IPS-15b (cell line): ENCODE results near the gene RIPOR1.
"Not testable (repeated sequence)": the region's sequence is repeated elsewhere in the genome, so short reads cannot be mapped to it uniquely, and the experiment has no call there.

Experiments used
- H3K27me3 ChIP-seq: one replicate; pipeline ENCODE4 v1.6.1; 2013; ENCODE audit warnings: low read length; ENCODE audit not compliant: control insufficient read depth, insufficient read depth
- H3K36me3 ChIP-seq: one replicate; pipeline ENCODE4 v1.6.1; 2013; ENCODE audit warnings: low read length; ENCODE audit not compliant: control insufficient read depth, insufficient read depth
- H3K4me1 ChIP-seq: one replicate; pipeline ENCODE4 v1.6.1; 2013; ENCODE audit warnings: mild to moderate bottlenecking, low read length; ENCODE audit not compliant: control insufficient read depth, insufficient read depth
- H3K4me3 ChIP-seq: one replicate; pipeline ENCODE4 v1.5.1; 2013; ENCODE audit warnings: low read depth, low read length
- H3K9ac ChIP-seq: one replicate; pipeline ENCODE4 v1.6.1; 2013; ENCODE audit warnings: low read depth, mild to moderate bottlenecking, low read length
- H3K9me3 ChIP-seq: one replicate; pipeline ENCODE4 v1.6.1; 2013; ENCODE audit warnings: mild to moderate bottlenecking, low read length; ENCODE audit not compliant: control insufficient read depth, insufficient read depth

RIPOR1 gene

DNA sequence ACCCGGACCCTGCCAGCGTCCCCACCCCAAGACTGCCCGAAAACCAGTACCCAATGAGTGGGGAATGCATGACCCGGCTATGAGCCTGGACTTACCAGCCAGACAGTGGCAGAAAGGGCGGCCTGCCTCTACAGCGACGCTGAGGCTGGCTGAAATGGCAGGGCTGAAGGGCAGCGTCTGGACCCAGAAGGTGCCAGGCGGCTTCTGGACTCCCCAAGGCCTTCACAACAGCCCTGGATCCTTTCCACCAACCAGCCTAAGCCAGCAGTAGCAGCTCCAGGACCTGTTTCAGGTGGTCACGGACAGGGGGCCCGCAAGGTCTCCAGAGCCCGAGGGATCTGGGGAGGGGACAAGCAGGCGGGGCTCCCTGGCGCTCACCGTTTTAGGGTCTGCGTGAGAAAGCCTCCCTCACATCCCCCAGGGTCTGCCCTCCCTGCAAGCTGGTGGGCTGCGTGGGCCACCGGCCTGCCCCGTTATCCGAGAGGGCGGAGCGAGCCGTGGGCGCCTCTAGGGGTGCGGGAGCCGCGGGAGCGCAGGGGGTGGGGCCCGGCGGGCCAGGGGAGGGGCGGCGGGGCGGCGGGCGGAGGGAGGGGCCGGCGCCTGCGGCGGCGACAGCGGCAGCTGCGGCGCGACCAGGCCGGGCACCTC, at the start of gene RIPOR1:
Gene RIPOR1 (plus strand): TSS at position 608 of the 648 bp plus-strand sequence. CDS start 9,618 bp downstream, outside the sequence.
- H3K27me3 ChIP-seq, result peaks cover 82% of the 10 kb centered on the region
- no peaks in the 10 kb centered on the region for H3K9me3 ChIP-seq
- peak within 1 kb of the TSS; percentile 12 for H3K9ac ChIP-seq
- H3K4me1 ChIP-seq, result peaks cover 3% of the 10 kb centered on the region
- H3K36me3 ChIP-seq, result no peaks in the 10 kb centered on the region
- H3K4me3 ChIP-seq, result peak within 1 kb of the TSS; percentile 76

DNA sequence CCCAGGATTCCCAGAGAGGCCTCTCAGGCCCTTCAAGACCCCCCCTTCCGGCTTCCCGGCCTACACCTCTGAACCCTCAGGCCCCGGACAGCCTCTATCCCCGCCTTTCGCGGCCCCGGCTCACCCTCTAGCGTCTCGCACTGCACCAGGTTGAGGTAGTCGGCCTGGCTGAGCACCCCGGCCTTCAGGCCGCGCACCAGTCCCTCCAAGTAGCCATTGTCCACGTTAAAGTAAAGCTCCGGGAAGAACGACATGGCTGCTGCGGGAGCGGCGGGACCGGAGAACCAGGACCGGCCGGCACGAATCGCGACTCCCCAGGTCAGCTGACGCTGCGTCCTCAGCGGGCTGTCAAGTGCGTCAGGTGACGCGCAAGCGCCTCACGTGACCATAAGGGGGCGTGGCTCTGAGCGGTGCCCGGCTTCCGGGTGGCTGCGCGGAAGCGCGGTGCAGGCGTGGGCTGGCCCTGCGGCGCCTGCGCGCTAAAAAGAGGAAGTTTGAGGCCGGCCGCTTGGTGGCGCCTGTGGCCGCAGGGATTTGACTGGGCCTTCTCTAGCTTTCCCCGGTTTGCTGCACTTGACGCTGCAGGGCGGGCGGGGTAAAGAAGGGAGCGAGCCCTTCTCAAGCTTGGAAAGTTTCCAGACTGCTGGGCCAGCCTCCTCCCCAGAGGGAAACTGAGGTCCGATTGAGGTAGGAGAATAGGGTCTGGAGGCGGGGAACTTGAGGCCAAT, 47.6 kb upstream of the RIPOR1 start, which contains the start of gene ATP6V0D1:
Gene ATP6V0D1 (minus strand): TSS at position 325 of the 728 bp plus-strand sequence. CDS start 71 bp downstream, at position 254.
- Histone ChIP-seq H3K9ac (peak within 1 kb of the TSS; percentile 94), H3K27me3 (no peaks in the 10 kb centered on the region), H3K4me1 (peaks cover 4% of the 10 kb centered on the region), H3K4me3 (peak within 1 kb of the TSS; percentile 78), H3K36me3 (no peaks in the 10 kb centered on the region), H3K9me3 (no peaks in the 10 kb centered on the region)

GRCh38 chr16:67481561-67482232, 46.9 kb upstream of the RIPOR1 start:
- peaks cover 4% of the 10 kb centered on the region for H3K4me1 ChIP-seq
- peak overlapping the region; percentile 94 for H3K9ac ChIP-seq
- no peaks in the 10 kb centered on the region for H3K9me3 ChIP-seq
- peak overlapping the region; percentile 73 for H3K4me3 ChIP-seq
- H3K36me3 ChIP-seq, result no peaks in the 10 kb centered on the region
- peaks cover 4% of the 10 kb centered on the region for H3K27me3 ChIP-seq

DNA sequence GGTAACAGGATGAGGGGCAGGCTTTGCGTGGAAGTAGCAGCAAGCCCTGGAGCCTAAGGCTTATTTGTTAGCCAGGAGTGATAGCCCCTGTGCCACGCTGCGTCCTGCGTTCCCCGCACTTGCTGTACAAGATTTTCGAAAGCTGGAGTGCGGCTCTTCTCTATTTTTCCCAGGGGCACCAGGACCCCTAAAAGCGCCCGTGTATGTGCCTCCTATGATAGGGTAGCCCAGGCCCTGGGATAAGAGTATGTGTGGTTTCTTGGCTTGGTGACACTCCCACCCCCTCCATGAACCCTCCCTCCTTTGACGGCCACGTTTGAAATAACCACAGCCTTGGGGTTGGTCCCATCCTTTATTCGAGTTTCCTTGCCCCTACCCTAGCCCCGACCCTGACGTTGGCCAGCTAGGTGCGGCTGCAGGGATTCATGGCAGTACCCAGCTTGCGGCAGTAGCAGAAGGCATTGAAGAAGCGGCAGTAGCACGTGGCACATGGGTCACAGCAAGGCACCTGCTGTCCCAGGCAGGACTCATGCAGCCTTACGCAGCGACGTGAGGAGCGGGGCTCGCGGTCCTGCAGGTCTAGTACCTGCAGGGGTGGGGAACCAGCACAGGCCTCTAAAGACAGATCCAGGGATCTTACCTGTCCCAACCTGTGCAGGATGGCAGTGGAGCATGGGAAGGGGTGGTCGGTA, 46.2 kb upstream of the RIPOR1 start:
- H3K4me1 ChIP-seq, result peaks cover 4% of the 10 kb centered on the region
- no peaks in the 10 kb centered on the region for H3K36me3 ChIP-seq
- no peak overlapping the region for H3K9ac ChIP-seq
- peak overlapping the region; percentile 73 for H3K4me3 ChIP-seq
- no peaks in the 10 kb centered on the region for H3K9me3 ChIP-seq
- peaks cover 10% of the 10 kb centered on the region for H3K27me3 ChIP-seq

DNA sequence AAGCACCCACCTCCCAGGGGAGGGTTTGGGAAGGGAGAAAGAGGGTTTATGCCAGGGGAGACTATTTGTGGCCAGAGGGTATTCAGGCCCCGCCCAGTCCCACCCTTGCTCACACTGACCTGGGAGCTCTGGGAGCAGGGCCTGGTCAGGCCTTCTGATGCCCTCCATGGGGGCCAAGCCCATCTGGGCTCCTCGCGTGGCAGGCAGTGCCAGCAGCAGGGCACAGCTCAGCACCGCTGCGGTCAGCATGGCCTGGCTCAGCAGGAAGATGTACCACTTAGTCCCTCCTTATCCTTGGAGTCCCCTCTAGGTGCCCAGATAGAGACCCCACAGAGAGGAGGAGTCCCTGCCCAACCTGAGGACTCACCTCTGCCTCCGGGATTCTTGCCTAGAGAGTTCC, 45.5 kb upstream of the RIPOR1 start, which contains the start of gene AGRP:
Gene AGRP (minus strand): TSS at position 398 of the 400 bp plus-strand sequence. CDS start 149 bp downstream, at position 249.
- Histone ChIP-seq H3K27me3 (peaks cover 18% of the 10 kb centered on the region), H3K9ac (no peak within 1 kb of the TSS), H3K4me1 (peaks cover 4% of the 10 kb centered on the region), H3K36me3 (no peaks in the 10 kb centered on the region), H3K4me3 (no peak within 1 kb of the TSS), H3K9me3 (no peaks in the 10 kb centered on the region)

- no peak overlapping the region for H3K4me3 ChIP-seq
- no peaks in the 10 kb centered on the region for H3K9me3 ChIP-seq
- no peak overlapping the region for H3K9ac ChIP-seq
- H3K36me3 ChIP-seq, result no peaks in the 10 kb centered on the region
- peaks cover 18% of the 10 kb centered on the region for H3K27me3 ChIP-seq
- H3K4me1 ChIP-seq, result peaks cover 5% of the 10 kb centered on the region
Measured at GRCh38 chr16:67483731-67484525, 44.7 kb upstream of the RIPOR1 start.

DNA sequence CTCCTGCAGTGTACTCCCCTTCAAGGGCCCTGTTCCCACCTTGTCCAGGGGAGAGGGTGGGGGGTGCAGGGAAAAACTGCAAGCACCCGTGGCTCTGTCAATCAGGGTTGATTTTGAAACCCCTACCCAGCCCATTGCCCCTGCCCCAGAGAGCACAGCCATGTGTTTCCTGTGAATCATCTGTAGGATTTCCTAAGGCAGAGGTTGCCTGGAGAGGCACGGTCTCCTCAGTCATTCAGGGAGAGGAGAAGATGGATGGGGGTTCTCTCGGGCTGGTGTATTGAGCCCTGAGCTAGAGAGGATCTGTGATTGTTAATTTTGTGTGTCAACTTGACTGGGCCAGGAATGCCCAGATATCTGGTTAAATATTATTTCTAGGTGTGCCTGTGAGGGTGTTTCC, 41.8 kb upstream of the RIPOR1 start:
- Histone ChIP-seq H3K9ac (no peak overlapping the region), H3K36me3 (no peaks in the 10 kb centered on the region), H3K27me3 (peaks cover 43% of the 10 kb centered on the region), H3K9me3 (no peaks in the 10 kb centered on the region), H3K4me3 (no peak overlapping the region), H3K4me1 (peaks cover 11% of the 10 kb centered on the region)

GRCh38 chr16:67487561-67487960, 41.1 kb upstream of the RIPOR1 start:
- peaks cover 44% of the 10 kb centered on the region for H3K27me3 ChIP-seq

GRCh38 chr16:67489401-67490083, 39.1 kb upstream of the RIPOR1 start:
- Histone ChIP-seq H3K9ac (no peak overlapping the region), H3K4me3 (no peak overlapping the region), H3K9me3 (no peaks in the 10 kb centered on the region), H3K4me1 (peaks cover 9% of the 10 kb centered on the region), H3K36me3 (no peaks in the 10 kb centered on the region), H3K27me3 (peaks cover 48% of the 10 kb centered on the region)

More at GRCh38 chr16:67487561-67487960, 41.1 kb upstream of the RIPOR1 start:
- not testable (repeated sequence) for H3K36me3 ChIP-seq, H3K9me3 ChIP-seq, H3K4me3 ChIP-seq, H3K4me1 ChIP-seq, H3K9ac ChIP-seq

- no peaks in the 10 kb centered on the region for H3K9me3 ChIP-seq
- H3K4me3 ChIP-seq, result no peak overlapping the region
- H3K9ac ChIP-seq, result no peak overlapping the region
- H3K4me1 ChIP-seq, result peaks cover 9% of the 10 kb centered on the region
- no peaks in the 10 kb centered on the region for H3K36me3 ChIP-seq
- H3K27me3 ChIP-seq, result peaks cover 49% of the 10 kb centered on the region
Measured at GRCh38 chr16:67490335-67491096, 38.1 kb upstream of the RIPOR1 start.
